IMR-90 (cell line): ENCODE results near the gene PATJ. TPM values are rescaled to one million over a fixed set of nuclear protein-coding genes. Genes with fewer than 3 reads are reported as not detected.

Experiments
- ATAC-seq: fragments of 200-7000 bp; cut with Tn5 transposase; 2 replicates; pipeline ENCODE4 v1.9.1; 2020; ENCODE audit warnings: low read depth, mild to moderate bottlenecking, moderate library complexity
- BruUV-seq: library from RNA; stranded (reverse); fragments of 400-500 nt; replicated peaks from 2 replicates; lab custom pipeline; 2021; lab: Mats Ljungman, UMichigan
- CTCF ChIA-PET: fragments of 300-600 bp; formaldehyde crosslinking; extraction: SDS; loops from one replicate; lab custom pipeline; 2021; ENCODE audit warnings: antibody characterized with exemption; lab: Yijun Ruan, JAX
- POLR2A ChIA-PET: fragments of 300-600 bp; sonication (Branson Sonifier 250); formaldehyde crosslinking; loops from one replicate; lab custom pipeline; 2022; ENCODE audit warnings: antibody characterized with exemption; ENCODE audit not compliant: unreplicated experiment; lab: Charles Lee
- DNase-seq: peaks from one replicate; pipeline ENCODE4 v3.0.0; 2013
- H2AFZ ChIP-seq: replicated peaks from 2 replicates; pipeline ENCODE3; 2013; ENCODE audit warnings: low read length, mild to moderate bottlenecking; ENCODE audit not compliant: poor library complexity
- H2AK5ac ChIP-seq: 2 replicates; pipeline ENCODE4 v1.6.1; 2013; ENCODE audit warnings: low read depth, low read length, inconsistent platforms
- H2AK9ac ChIP-seq: replicated peaks from 2 replicates; pipeline ENCODE3; 2013; ENCODE audit warnings: mild to moderate bottlenecking, low read depth, low read length, moderate library complexity; ENCODE audit not compliant: poor library complexity
- H2BK120ac ChIP-seq: 2 replicates; pipeline ENCODE4 v1.6.1; 2013; ENCODE audit warnings: low read depth, low read length, inconsistent platforms
- H2BK15ac ChIP-seq: 3 replicates; pipeline ENCODE4 v1.6.1; 2013; ENCODE audit warnings: low read depth, low read length, inconsistent platforms
- H2BK20ac ChIP-seq: 2 replicates; pipeline ENCODE4 v1.6.1; 2013; ENCODE audit warnings: low read depth, mild to moderate bottlenecking, inconsistent platforms, low read length, moderate library complexity
- H2BK5ac ChIP-seq: 2 replicates; pipeline ENCODE4 v1.6.1; 2013; ENCODE audit warnings: mild to moderate bottlenecking, low read depth, low read length, inconsistent platforms; ENCODE audit not compliant: poor library complexity, severe bottlenecking
- H3K14ac ChIP-seq: replicated peaks from 2 replicates; pipeline ENCODE4 v1.6.1; 2013; ENCODE audit warnings: low read depth, low read length, inconsistent platforms
- H3K18ac ChIP-seq: 2 replicates; pipeline ENCODE4 v1.6.1; 2013; ENCODE audit warnings: low read depth, low read length, control low read depth
- H3K23ac ChIP-seq: 2 replicates; pipeline ENCODE4 v1.6.1; 2013; ENCODE audit warnings: low read depth, low read length, inconsistent platforms
- H3K27ac ChIP-seq: 2 replicates; pipeline ENCODE4 v1.5.1; 2013; ENCODE audit warnings: mild to moderate bottlenecking, control low read depth, low read length; ENCODE audit not compliant: insufficient read depth
- H3K27me3 ChIP-seq: 2 replicates; pipeline ENCODE4 v1.6.1; 2013; ENCODE audit warnings: low read length; ENCODE audit not compliant: control insufficient read depth, insufficient read depth
- H3K36me3 ChIP-seq: 2 replicates; pipeline ENCODE4 v1.6.1; 2013; ENCODE audit warnings: low read length, mixed read lengths; ENCODE audit not compliant: control insufficient read depth, insufficient read depth
- H3K4ac ChIP-seq: 2 replicates; pipeline ENCODE4 v1.6.1; 2013; ENCODE audit warnings: low read depth, low read length, inconsistent platforms
- H3K4me1 ChIP-seq: 2 replicates; pipeline ENCODE4 v1.6.1; 2013; ENCODE audit warnings: low read length, mixed read lengths; ENCODE audit not compliant: control insufficient read depth, insufficient read depth
- H3K4me2 ChIP-seq: 2 replicates; pipeline ENCODE4 v1.6.1; 2013; ENCODE audit warnings: low read depth, mild to moderate bottlenecking, control low read depth, low read length, moderate library complexity
- H3K4me3 ChIP-seq: 2 replicates; pipeline ENCODE4 v1.5.1; 2013; ENCODE audit warnings: low read depth, mild to moderate bottlenecking, control low read depth, low read length, moderate library complexity; ENCODE audit not compliant: insufficient read depth
- H3K56ac ChIP-seq: 2 replicates; pipeline ENCODE4 v1.6.1; 2013; ENCODE audit warnings: low read length, inconsistent platforms; ENCODE audit not compliant: insufficient read depth; ENCODE audit errors: extremely low read depth
- H3K79me1 ChIP-seq, 2 experiments: 2 replicates each; pipeline ENCODE4 v1.6.1; 2013; ENCODE audit warnings: low read length in 2 of 2, inconsistent platforms in 1 of 2, low read depth in 1 of 2
- H3K9ac ChIP-seq: 2 replicates; pipeline ENCODE4 v1.6.1; 2013; ENCODE audit warnings: low read depth, low read length, control low read depth
- H3K9me1 ChIP-seq: 2 replicates; pipeline ENCODE4 v1.6.1; 2013; ENCODE audit warnings: low read length, inconsistent platforms; ENCODE audit not compliant: insufficient read depth
- H3K9me3 ChIP-seq: 2 replicates; pipeline ENCODE4 v1.6.1; 2013; ENCODE audit warnings: low read length; ENCODE audit not compliant: control insufficient read depth, insufficient read depth
- H4K20me1 ChIP-seq: 2 replicates; pipeline ENCODE4 v1.6.1; 2013; ENCODE audit warnings: low read length, inconsistent platforms; ENCODE audit not compliant: insufficient read depth
- H4K5ac ChIP-seq: 2 replicates; pipeline ENCODE4 v1.6.1; 2013; ENCODE audit warnings: mild to moderate bottlenecking, low read depth, low read length, control low read depth
- H4K8ac ChIP-seq, 2 experiments: 2 replicates each; pipeline ENCODE4 v1.6.1; 2013; ENCODE audit warnings: low read depth in 2 of 2, low read length in 2 of 2, control low read depth in 1 of 2, inconsistent platforms in 1 of 2
- H4K91ac ChIP-seq: 2 replicates; pipeline ENCODE4 v1.6.1; 2013; ENCODE audit warnings: low read depth, low read length, inconsistent platforms; ENCODE audit not compliant: insufficient read depth
- CEBPB ChIP-seq: IDR thresholded peaks from 2 replicates; pipeline ENCODE4 v1.6.1; 2012; ENCODE audit warnings: low read depth, low read length, improper control_type of control experiment
- CHD1 ChIP-seq: IDR thresholded peaks from 2 replicates; pipeline ENCODE4 v1.6.1; 2012; ENCODE audit warnings: low read depth, low read length, improper control_type of control experiment
- ELK1 ChIP-seq: fragments of 150-350 bp; IDR thresholded peaks from 2 replicates; pipeline ENCODE4 v1.6.1; 2016; ENCODE audit warnings: low read depth, mild to moderate bottlenecking, low read length, moderate library complexity, borderline replicate concordance
- MAFK ChIP-seq: IDR thresholded peaks from 2 replicates; pipeline ENCODE4 v1.6.1; 2012; ENCODE audit warnings: low read depth, low read length, improper control_type of control experiment
- MAZ ChIP-seq: IDR thresholded peaks from 2 replicates; pipeline ENCODE4 v1.6.1; 2012; ENCODE audit warnings: low read depth, mild to moderate bottlenecking, low read length, improper control_type of control experiment, moderate library complexity, borderline replicate concordance
- NFE2L2 ChIP-seq: fragments of 150-350 bp; IDR thresholded peaks from 2 replicates; pipeline ENCODE4 v1.6.1; 2016; ENCODE audit warnings: low read depth, mild to moderate bottlenecking, low read length
- POLR2A ChIP-seq: IDR thresholded peaks from 2 replicates; pipeline ENCODE4 v1.6.1; 2012; ENCODE audit warnings: mild to moderate bottlenecking, low read depth, low read length
- RAD21 ChIP-seq: IDR thresholded peaks from 2 replicates; pipeline ENCODE4 v1.6.1; 2012; ENCODE audit warnings: low read length, improper control_type of control experiment
- RFX5 ChIP-seq: IDR thresholded peaks from 2 replicates; pipeline ENCODE4 v1.8.0; 2012; ENCODE audit warnings: low read depth, mild to moderate bottlenecking, low read length, moderate library complexity
- SMC3 ChIP-seq: fragments of 150-350 bp; IDR thresholded peaks from 2 replicates; pipeline ENCODE4 v1.6.1; 2016; ENCODE audit warnings: low read depth, mild to moderate bottlenecking, antibody characterized with exemption, low read length, moderate library complexity
- USF2 ChIP-seq: fragments of 150-350 bp; IDR thresholded peaks from 2 replicates; pipeline ENCODE4 v1.6.1; 2017; ENCODE audit warnings: mild to moderate bottlenecking, antibody characterized with exemption, low read length, low read depth
- WGBS, 2 experiments: methylation state at CpG; one replicate each; pipeline versions ENCODE4 v1.1.5 to v1.1.7; 2013; ENCODE audit warnings: missing lambda C conversion rate in 2 of 2; ENCODE audit not compliant: insufficient read length in 1 of 2; ENCODE audit errors: extremely low coverage in 2 of 2; 5-methylcytosine and 5-hydroxymethylcytosine counted together
- dilution Hi-C: fragments of 300-500 bp; cut with HindIII; formaldehyde crosslinking; loops from one replicate; pipeline ENCODE4 v1.14.3; 2018; ENCODE audit warnings: low sequenced_read_pairs; ENCODE audit not compliant: unreplicated experiment
- in situ Hi-C: fragments of 300-500 bp; cut with MboI; formaldehyde crosslinking; loops from 3 replicates; pipeline ENCODE4 v1.14.3; 2019; ENCODE audit warnings: low sequenced_read_pairs, inconsistent platforms, mixed read lengths
- intact Hi-C: fragments of 100-400 bp; cut with micrococcal nuclease; formaldehyde crosslinking; loops from 2 replicates; pipeline ENCODE4 v1.10.0; 2022
- polyA plus RNA-seq, 3 experiments: library from polyadenylated mRNA; depleted of rRNA; stranded (reverse); fragments of >200 nt; gene quantifications; 2 replicates each; pipeline ENCODE4 v1.2.3, GENCODE V29; 2012; ENCODE audit warnings: low replicate concordance in 1 of 3
- total RNA-seq: library from RNA; depleted of rRNA; stranded (reverse); fragments of >200 nt; gene quantifications from 2 replicates; pipeline ENCODE4 v1.2.3, GENCODE V29; 2012

Gene PATJ
- total and polyA plus RNA-seq, 2 of the 4 experiments (the other 2 are of a cell fraction): 2.0 to 3.4 TPM

GRCh38 chr1:62082456-62083363 is 340.4 kb downstream of the PATJ start (continued):
- TF ChIP-seq CHD1 (no peak), RFX5 (no peak)

- H3K4me3 ChIP-seq: no peak overlapping the region
- H4K5ac ChIP-seq: no peak overlapping the region
- no peak overlapping the region for H3K4me2 ChIP-seq
- dilution Hi-C loops: no loop called here
- no peak overlapping the region for H2AK5ac ChIP-seq
- H3K27me3 ChIP-seq: no peaks in the 10 kb centered on the region
- H3K9me3 ChIP-seq: no peaks in the 10 kb centered on the region
- H3K36me3 ChIP-seq: no peaks in the 10 kb centered on the region
- no peaks in the 10 kb centered on the region for H3K9me1 ChIP-seq
- no peaks in the 10 kb centered on the region for H4K20me1 ChIP-seq
- DNase-seq: no peak
- H2BK120ac ChIP-seq: no peak overlapping the region
- intact Hi-C loops: no loop called here
- H2BK20ac ChIP-seq: no peak overlapping the region
- H3K14ac ChIP-seq: no peak overlapping the region
- no peak overlapping the region for H3K9ac ChIP-seq
- no peak overlapping the region for H3K18ac ChIP-seq
- no peak overlapping the region for H3K4ac ChIP-seq
- H2AFZ ChIP-seq: no peak overlapping the region
- no TSS peak for BruUV-seq
- no peak overlapping the region for H3K23ac ChIP-seq
- ChIA-PET POLR2A (no interaction called here), CTCF (interaction anchor here (2.8 kb wide), 1 partner anchor 60 kb away, joined by 18 read pairs; no protein-coding TSS in a partner anchor)
- no peaks in the 10 kb centered on the region for H3K79me1 ChIP-seq
- no peak overlapping the region for H2AK9ac ChIP-seq
- WGBS, 2 experiments: 31% methylated on average over 5 of the region's 9 CpGs; no CpG with 5 or more reads in 1 of the 2 experiments
- H3K27ac ChIP-seq: no peak overlapping the region
- no peak overlapping the region for H2BK5ac ChIP-seq
- H3K4me1 ChIP-seq: no peaks in the 10 kb centered on the region
- H4K8ac ChIP-seq: no peak overlapping the region
- H4K91ac ChIP-seq: no peak overlapping the region
- no peak overlapping the region for H3K56ac ChIP-seq
- ATAC-seq: no peak
- in situ Hi-C loops: loop anchor here (10.0 kb wide), 1 partner anchor 50 kb away; no protein-coding TSS in a partner anchor
- no peak overlapping the region for H2BK15ac ChIP-seq
- TF ChIP-seq POLR2A (no peak), ELK1 (no peak), CEBPB (no peak), CHD1 (no peak), MAFK (no peak), MAZ (no peak), NFE2L2 (no peak), SMC3 (no peak), RFX5 (no peak), RAD21 (no peak), USF2 (no peak)
Observed at GRCh38 chr1:62084310-62084890, 342.1 kb downstream of the PATJ start.
